ENCODE data around the gene SNX14.

Gene SNX14

DNA sequence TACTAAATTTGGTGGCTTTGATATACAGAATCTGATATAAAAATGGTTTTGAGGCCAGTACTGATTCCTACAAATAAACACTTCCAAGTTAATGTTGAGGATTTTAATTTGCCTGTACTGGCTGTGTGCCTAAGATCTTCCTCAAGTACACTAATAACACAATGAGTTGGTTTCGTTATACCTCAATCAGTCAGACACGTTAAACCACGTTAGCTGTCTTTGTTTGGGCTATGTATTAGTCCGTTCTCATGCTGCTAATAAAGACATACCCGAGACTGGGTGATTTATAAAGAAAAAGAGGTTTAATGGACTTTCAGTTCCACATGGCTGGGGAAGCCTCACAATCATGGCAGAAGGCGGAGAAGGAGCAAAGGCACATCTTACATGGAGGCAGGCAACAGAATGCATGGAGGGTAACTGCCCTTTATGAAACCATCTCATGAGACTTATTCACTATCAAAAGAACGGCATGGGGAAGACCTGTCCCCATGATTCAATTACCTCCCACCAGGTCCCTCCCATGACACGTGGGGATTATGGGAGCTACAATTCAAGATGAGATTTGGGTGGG is 97.6 kb downstream of the SNX14 start:
- DNase-seq: no peak

DNA sequence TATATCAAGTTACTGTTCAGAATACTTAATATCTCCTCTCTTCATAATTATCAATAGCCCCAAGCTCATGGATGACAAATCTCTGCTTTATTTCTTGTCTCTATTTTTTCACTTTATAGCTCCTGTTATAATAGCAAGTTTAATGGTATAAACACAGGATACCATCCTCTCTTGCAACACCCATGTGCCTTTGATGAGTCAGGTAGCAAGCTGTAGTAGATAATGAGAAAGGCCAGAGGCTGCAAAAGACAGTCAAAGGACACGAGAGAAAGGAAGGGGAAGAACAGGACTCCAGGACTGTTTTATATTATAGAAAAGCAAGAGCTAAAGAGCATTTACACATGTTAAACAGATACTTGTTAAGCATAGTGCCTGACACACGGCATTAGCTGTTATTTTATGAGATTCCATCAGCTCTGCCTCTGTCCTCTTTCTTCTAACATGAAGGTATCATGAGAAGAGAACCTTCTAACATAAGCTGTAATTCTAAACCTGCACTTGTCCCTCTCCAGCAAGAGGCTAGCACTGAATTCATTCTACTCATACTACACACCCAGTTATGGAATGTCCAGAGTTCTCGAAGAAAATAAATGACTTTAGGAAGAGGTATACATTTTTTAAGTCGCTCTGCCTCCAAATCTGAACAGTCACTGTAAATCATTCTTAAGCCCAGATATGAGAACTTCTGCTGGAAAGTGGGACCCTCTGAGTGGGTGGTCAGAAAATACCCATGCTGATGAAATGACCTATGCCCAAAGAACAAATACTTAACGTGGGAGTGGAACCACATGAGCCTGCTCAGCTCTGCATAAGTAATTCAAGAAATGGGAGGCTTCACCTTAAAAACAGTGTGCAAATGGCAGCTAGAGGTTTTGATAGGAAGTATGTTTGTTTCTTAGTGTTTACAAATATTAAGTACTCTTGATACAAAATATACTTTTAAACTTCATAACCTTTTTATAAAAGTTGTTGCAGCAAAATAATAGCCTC is 98.8 kb downstream of the SNX14 start:
- DNase-seq: no peak

DNA sequence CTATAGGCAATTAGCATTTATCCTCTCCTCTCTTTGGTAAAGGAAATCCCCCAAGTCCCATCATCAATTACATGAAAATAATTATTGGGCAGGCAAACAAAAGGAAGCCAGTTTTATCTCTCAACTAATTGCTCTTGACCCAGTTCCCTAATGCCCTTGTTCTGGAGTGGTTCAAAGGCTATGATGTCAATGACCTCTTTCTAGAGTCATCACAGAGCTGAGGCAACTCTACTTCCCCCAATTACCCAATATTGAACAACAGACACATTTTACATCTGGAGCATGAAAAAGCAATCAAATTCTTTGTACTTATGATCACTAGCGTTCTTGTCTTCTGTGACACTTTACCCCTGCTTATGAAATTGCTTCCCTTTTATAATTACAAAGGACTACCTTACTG is 100.3 kb downstream of the SNX14 start:
- DNase-seq: no peak

DNA sequence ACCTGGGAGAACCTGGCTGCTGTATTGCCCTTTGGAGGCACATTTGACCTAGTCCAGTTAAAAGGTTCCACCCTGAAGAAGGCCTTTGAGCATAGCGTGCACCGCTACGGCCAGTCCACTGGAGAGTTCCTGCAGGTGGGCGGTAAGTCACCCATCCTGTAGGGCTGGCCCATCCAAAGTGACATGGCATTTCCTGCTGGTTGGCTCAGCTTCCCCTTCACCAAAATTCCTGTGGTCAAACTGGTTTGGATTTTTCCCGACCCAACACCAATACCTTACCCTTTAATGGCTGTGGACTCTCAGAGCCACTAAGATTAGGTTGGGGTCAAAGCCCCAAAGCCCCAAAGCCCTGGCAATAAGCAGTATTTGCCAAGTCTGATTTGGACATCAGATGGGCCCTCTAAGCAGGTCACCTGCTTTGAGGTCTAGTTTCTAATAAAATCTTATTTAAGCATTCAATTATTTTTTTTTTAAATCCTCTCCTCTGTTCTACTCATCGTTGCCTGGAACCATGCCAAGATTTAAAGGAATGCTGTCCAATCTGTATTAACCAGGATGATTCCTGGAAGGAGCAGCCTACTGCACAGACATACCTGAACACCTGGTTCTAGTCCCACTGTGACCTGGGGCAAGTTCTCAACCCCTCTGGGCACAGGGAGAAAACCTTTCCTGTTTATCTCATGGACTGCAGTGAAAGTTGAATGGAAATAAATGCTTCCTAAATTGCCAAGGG is 103.0 kb downstream of the SNX14 start:
- no peak for DNase-seq

DNA sequence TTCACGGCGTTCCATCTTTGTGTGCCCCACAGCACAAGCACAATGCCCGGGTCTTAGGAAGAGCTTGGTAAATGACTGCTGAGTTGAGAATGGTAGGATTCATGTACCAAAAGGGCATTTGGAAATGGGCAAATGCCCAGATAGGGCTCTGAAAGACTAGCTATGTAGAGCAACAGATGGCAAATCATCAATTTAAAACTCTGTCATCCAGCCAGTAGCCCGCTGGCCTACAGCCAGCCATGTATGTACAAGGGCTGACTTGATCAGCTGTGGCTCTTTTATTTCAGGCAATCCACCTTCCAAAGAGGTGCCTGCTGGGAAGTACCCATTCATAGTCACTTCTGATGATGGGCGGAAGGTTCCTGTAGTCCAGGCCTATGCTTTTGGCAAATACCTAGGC is 108.7 kb downstream of the SNX14 start:
- DNase-seq: no peak

DNA sequence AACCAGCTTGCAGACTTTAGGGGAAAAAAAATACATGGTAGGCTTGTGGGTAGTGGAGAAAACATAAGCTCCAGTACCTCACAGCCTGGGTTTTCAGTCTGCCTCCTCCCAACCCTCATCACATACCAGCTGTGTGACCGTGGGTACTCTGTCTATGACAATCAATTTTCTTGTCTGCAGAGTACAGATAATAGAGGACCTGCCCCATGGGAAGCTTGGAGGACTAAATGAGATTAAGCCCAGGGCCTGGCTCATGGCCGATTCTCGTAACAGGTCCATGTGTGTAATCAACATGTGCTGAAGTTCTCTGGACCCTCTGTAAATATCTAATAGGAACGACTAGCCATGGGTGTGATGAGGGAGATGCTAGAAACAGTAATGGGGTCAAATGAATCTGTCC is 109.8 kb downstream of the SNX14 start:
- DNase-seq: no peak

DNA sequence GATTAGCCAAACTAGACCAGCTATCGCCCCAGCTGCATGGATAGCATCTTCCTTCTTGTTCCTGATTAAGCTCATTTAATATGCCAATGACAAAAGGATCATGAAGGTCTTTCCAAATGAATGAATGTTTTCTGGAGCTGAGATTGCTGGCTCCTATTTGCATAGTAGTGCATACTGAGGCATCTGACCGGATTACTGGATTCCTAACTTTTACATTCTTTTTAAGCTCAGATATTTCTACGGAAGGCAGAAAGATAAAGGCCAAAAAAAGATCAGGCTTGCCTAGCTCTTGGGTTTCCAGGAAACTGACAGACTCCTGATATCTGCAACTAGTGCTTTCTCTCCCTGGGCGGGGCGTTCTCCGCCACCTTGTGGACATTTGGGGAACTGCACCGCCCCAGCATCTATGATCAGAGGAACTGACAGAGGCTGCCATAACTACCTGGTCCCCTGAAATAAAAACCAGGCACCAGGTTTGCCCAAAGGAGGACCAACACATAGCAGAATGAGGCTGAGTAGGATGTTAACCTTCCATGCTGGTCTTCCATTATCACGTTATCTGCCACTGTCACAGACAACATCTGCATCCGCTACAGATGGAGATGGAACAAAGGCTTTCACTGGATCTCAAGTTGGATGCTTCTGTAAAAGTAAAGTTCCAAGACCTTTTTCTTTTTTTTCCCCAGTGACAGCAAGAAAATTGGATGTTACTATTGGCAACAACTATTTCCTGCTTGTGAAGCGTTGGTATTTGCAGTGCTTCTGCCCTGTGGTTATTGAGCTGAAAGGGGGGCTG is 110.6 kb downstream of the SNX14 start:
- peak; percentile 35 for DNase-seq

DNA sequence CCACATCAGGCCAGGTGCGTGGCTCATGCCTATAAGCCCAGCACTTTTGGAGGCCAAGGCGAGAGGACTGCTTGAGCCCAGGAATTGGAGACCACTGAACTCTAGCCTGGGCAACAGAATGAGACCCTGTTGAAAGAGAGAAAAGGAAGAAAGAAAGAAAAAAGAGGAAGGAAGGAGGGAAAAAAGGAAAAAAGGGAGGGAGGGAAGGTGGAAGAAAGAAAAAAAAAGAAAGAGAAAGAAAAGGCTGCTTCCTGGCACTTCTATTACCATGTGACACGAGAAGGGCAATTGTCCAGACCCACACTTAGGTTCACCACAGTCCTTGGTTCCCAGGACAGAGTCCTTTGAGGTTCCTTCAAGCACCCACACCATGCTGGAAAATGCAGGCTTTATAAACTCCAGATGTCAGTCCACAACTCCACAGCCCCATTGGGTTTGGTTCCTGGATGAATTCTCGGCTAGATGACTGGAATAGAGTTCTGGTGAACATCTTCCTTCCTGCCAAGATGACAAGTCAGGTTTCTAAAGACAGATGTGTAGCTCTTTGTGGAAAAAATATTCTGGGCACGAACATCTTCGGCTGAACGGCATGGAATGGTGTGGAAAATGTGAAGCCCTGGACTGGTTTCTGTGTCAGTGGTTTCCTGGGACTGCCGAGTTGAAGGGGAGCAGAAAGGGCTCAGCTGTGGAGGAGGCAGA is 111.3 kb downstream of the SNX14 start:
- DNase-seq: no peak

DNA sequence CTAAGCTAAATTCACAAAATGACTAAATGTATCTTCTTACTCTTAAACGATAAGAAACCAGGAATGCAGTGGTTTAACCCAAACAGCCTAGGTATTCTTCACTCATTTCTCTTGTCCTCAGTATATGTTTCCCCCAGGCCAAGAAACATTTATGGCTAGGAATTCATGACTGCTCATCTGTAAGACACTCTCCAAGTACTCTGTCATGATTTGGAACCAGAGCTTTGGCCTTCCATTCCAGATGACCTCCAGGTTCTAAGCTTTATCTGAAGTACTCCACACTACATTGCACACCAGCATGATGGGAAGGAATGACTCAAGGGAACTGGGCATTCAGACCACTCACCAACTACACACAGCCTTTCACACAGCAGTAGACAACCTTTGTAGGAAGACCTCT is 114.5 kb downstream of the SNX14 start:
- no peak for DNase-seq

DNA sequence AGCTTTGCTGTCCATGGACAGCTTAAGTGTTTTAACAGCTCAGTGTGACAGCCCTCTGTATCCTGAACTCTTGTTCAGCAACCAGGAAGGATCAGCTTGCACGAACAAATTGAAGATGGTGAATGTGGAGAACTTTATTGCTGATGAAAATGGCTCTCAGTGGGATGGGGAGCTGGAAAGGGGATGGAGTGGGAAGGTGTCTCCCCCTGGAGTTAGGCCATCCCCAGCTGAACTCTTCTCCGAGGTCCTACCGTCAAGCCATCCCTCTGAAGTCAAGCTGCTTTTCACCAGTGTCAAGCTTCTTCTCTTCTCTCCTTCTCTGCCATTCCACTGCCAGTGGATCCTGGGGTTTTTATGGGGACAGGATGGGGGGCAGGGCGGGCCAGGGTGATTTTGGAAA is 117.1 kb downstream of the SNX14 start:
- no peak for DNase-seq

DNA sequence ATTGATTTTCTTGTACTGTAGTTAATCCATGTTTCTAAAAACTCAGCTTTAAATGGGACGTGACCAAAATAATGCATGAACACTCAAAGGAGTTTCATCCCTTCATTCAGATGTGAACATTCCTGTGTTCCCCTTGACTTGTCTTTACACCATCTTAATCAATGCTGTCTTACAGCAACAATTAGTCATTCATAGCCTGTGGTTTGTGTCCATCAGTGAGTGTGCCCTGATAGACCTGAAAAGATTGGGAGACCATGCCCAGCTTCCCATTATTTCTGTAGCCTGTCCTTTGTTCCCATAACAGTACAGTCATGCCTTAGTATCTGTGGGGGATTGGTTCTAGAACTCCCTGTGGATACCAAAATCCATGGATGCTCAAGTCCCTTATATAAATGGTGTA is 119.9 kb downstream of the SNX14 start:
- DNase-seq: no peak

DNA sequence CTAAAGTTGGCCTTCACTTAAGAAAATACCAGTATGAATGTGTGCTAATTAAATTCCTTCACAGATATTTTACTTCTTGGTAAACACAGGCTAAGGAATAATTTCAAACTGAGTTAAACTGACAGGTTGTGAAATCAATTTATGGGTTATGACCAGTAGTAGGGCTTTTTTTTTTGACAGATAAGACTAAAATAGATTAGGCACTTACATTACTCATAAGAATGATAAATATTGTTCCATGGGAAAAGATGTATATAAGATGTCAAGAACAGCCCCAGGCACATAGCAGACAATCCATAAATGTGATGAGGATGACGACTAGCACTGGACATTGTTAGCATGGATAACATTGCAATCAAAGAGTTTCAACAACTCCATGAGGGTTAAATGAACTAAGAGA is 120.9 kb downstream of the SNX14 start:
- DNase-seq: no peak

DNA sequence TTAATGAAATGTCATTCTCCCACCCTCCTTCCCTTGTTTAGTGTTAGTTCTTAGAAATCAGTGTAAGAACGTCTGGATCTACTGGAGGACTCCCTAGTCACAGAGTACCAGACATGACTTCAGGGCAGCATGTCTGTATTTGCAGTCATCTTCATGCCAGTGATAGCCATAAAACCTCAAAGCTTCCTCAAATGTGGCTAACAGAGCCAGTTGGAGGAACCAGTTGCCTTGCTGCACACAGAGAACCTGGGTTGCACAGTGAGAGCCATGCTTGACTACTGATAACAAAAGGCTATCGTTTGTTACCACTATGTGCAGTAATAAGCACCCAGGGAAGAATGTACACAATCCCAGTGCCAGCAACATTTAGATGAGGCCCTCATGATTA is 123.6 kb downstream of the SNX14 start:
- no peak for DNase-seq

DNA sequence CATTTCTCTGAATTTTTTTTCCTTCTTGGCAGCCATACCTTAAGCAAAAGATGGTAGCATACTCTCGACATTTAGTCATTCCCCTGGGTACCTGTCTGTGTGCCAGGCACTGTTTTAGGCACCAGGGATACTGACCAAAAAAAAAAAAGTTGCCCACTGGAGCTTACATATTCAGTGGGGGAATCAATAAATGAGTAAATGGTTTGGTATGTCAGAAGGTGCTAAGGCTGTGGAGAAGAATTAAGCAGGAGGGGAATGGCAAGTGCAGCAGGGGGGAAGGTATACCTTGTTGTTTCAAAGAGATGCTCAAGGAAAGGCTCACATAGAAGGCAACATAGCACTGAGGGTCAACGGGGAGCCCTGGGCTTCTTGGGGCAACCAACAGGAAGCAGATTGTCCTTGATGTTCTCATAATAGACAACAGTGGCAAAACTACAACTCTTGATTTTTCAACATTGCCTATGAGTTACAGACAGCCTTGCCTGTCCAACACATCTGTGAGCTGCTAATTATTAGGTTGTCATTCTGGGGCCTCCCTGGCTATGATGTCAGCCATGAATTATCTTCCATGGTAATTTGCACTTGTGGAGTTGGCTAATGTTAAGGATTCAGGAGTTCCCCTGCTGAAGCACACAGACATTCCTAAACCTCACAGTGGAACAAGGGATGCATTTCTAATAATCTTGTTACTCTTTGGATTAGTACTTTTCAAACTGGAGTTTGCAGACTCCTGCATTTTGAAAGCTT is 124.2 kb downstream of the SNX14 start:
- no peak for DNase-seq

DNA sequence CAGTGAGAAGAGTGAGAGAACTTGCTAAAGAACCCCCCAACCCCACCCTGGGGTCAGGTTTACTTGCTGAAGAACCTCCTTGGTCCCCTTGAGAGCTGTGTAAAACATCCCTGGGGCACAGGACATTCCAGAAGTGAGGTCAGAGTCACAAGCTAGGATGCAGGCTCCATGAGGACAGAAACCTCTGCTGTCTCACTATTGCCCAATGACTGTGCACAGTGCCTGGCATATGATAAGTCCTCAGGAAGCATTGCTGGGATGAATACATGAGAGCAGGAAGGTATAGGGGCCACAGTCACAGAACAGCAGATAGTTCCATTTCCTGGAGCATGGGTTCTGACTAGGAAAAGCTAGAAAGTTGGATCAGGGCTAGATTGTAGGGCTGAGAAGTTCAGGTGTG is 125.3 kb downstream of the SNX14 start:
- no peak for DNase-seq

DNA sequence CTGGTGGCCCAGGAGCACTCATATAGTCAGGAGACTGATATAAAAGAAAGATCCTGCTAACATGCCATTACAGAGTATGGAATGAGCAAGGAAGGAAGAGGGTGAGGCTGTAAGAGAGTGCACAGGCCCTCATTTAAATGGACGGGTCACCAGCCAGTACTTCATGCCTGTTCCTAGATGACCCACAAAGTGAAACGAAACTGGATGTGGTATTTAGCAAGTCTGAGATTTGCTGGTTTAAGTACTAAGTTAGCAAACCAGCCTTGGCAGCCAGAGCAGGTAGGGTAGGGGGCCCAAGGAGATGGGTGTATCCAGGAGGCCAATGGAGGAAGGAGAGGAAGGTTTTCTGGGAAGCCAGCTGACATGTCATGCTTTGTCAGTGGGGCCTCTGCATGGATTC is 127.9 kb downstream of the SNX14 start:
- peak; percentile 33 for DNase-seq

DNA sequence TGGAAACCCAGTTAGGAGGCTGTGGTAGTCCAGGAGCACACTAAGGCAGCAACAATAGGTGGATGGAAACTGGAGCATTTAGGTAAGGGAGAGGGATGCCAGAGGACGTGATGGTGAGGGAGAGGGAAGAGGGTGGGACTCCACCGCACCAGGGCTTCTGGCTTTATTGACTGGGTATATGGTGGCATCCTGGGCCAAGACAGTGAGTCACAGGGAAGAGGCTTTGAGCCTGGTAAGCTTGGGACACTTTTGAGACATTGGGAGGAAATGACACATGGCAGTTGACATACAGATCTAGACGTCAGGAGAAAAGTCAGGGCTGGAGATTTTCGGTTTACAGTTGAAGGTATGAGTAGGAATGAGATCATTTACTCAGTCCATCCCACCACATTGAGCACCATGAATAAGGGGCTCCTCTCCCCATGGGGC is 128.9 kb downstream of the SNX14 start:
- DNase-seq: peak; percentile 34

DNA sequence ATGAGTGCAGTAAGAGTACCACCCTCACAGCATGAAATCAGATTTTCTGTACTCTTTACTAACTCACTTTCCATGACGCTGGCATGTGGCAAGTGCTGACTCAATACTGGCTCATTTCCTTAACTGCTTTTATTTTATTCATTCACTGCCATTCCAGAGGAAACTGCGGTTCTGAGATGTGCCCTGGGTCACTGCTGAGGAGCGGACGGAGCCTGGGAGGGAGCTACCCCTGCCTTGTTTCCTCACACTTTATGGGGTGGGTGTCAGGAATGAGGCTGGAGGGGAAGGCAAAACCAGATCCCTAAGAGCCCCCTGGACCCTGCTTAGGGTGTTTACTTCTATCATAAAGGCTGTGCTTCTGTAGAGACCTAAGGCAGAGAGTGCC is 129.4 kb downstream of the SNX14 start:
- peak; percentile 16 for DNase-seq

DNA sequence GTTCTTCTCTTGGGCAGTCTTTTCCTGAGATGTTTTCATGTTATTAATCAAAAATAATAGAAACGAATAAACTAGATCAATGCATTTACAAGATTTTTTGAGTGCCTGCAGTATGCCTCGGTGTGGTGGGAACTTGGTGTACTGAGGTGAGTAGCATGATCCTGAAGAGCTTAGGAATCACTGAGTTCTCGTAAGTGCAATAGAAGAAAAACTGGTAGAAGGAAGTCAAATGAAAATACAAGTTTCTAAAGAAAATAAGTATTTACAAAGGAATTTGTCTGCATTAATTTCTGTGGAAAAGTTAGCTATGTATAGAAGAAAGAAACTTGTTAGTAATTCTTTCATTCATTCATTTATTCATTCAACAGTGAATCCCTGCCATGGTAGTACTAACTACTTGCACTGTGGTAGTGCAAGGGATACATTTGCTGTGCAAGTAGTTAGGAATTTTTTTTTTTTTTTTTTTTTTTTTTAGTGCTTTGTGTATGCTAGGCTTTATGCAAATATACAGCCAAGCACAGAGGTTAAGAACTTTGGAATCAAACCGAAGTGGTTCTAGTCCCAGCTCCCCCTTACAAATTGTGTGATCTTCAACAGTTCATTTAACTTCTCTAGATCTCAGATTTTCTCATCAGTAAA is 129.9 kb downstream of the SNX14 start:
- no peak for DNase-seq

DNA sequence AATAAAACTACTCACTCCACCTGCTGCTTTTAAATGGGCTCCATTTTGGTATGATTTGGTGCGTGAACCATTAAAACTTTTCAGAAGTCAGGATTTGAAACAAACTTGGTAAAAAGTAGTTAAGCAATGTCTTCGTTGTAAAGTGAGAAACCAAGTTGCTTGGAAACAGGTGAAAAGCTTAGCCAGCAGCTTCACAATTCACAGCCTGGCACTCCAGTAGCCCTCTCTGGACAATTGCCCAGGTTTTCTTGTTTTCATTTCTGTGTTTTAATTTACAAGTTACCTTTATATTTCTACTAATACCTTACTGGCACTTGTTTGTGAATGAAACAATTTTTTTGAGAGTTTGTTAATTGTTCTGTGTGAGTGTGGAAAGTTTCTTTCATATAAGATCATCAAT is 131.0 kb downstream of the SNX14 start:
- no peak for DNase-seq

DNA sequence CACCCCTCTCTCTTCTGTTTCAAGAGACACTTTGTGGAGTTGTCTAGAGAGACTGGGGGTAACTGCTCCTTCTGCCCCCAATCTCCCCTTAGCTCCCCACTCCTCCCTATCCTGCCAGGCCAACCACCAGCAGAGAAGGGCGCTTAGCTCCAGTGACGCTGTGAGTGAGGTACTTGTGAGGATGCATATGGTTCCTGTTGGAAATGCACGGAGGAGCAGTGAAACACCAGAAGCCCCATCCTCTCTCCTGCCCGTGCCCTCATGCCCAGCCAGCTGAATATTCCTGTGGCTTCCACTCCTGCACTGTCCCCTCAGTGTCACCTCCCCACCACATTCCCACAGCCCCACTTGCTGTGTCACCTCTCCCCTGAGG is 131.9 kb downstream of the SNX14 start:
- DNase-seq: no peak

Data from NK-92 treated with Interleukin-12 subunit alpha and Interleukin-12 subunit beta, amount 100 ng/mL, for 24 hours (cell line).